Fibroblast of lung (primary cell): ENCODE measurements around the gene ALPK1. TPM values are rescaled to one million over a fixed set of nuclear protein-coding genes. Genes with fewer than 3 reads are reported as not detected.

Experiments
- DNase-seq, 2 donors: peaks; one replicate each; pipeline versions ENCODE4 v3.0.0 to v3.0.0-alpha.2; 2010; ENCODE audit warnings: low read depth in 2 of 2
- H2AFZ ChIP-seq: 2 replicates; pipeline ENCODE4 v1.5.1; 2012; ENCODE audit warnings: low read length, control low read depth, inconsistent platforms
- H3K27ac ChIP-seq: 2 replicates; pipeline ENCODE4 v1.5.1; 2011; ENCODE audit warnings: low read length, control low read depth; ENCODE audit not compliant: insufficient read depth
- H3K27me3 ChIP-seq: 2 replicates; pipeline ENCODE4 v1.5.1; 2011; ENCODE audit warnings: mild to moderate bottlenecking, low read length; ENCODE audit not compliant: control insufficient read depth, insufficient read depth
- H3K36me3 ChIP-seq: 2 replicates; pipeline ENCODE4 v1.5.1; 2011; ENCODE audit warnings: low read length; ENCODE audit not compliant: control insufficient read depth, insufficient read depth
- H3K4me1 ChIP-seq: 2 replicates; pipeline ENCODE4 v1.5.1; 2011; ENCODE audit warnings: low read length; ENCODE audit not compliant: control insufficient read depth, insufficient read depth; ENCODE audit errors: extremely low read depth
- H3K4me2 ChIP-seq: 2 replicates; pipeline ENCODE4 v1.5.1; 2011; ENCODE audit warnings: low read length, control low read depth; ENCODE audit not compliant: insufficient read depth; ENCODE audit errors: extremely low read depth
- H3K4me3 ChIP-seq, 4 experiments: fragments of 200-600 bp in 1 of 4; sonication (generic) in 1 of 4; replicated peaks in 1 of 4; 2 replicates each; pipeline ENCODE4 v1.5.1; 2011 to 2016; ENCODE audit warnings: low read length in 4 of 4, low read depth in 3 of 4, mild to moderate bottlenecking in 3 of 4, control low read depth in 2 of 4, inconsistent platforms in 1 of 4, mixed read lengths in 1 of 4; ENCODE audit not compliant: insufficient read depth in 1 of 4; ENCODE audit errors: control extremely low read depth in 1 of 4
- H3K79me2 ChIP-seq: 2 replicates; pipeline ENCODE4 v1.5.1; 2012; ENCODE audit warnings: mild to moderate bottlenecking, low read length, inconsistent platforms; ENCODE audit not compliant: control insufficient read depth, insufficient read depth
- H3K9ac ChIP-seq: 2 replicates; pipeline ENCODE4 v1.5.1; 2011; ENCODE audit warnings: mild to moderate bottlenecking, low read length, control low read depth; ENCODE audit not compliant: insufficient read depth
- H3K9me3 ChIP-seq: 2 replicates; pipeline ENCODE4 v1.5.1; 2012; ENCODE audit warnings: low read depth, low read length; ENCODE audit not compliant: control insufficient read depth, insufficient read depth
- H4K20me1 ChIP-seq: 2 replicates; pipeline ENCODE4 v1.5.1; 2011; ENCODE audit warnings: low read length; ENCODE audit not compliant: control insufficient read depth, insufficient read depth; ENCODE audit errors: extremely low read depth
- EZH2 ChIP-seq: IDR thresholded peaks from 2 replicates; pipeline ENCODE4 v1.5.1; 2012; ENCODE audit warnings: low read length, control low read depth, mild to moderate bottlenecking; ENCODE audit errors: missing control alignments
- polyA plus RNA-seq, 2 donors: library from polyadenylated mRNA; depleted of rRNA in 1 of 2; stranded (reverse) in 1 of 2; unstranded in 1 of 2; fragments of >200 nt; gene quantifications; 2 replicates each; pipeline ENCODE4 v1.2.1, GENCODE V29; 2011 to 2012; ENCODE audit warnings: missing spikeins in 1 of 2
- total RNA-seq: library from RNA; depleted of rRNA; stranded (reverse); fragments of >200 nt; gene quantifications from 2 replicates; pipeline ENCODE4 v1.2.1, GENCODE V29; 2014
- TF ChIP-seq, protein P1 (sequence below), 2 donors: IDR thresholded peaks in 1 of 2; conservative IDR thresholded peaks in 1 of 2; 1 replicate in 1 of 2; 2 replicates in 1 of 2; pipeline ENCODE4 v1.5.1; 2011 to 2012; ENCODE audit warnings: low read length in 2 of 2, control low read depth in 1 of 2, inconsistent platforms in 1 of 2, low read depth in 1 of 2, mild to moderate bottlenecking in 1 of 2

ALPK1 gene
- total and polyA plus RNA-seq, 2 donors (not counting 1 experiment from before 2014, with no cell fraction given) = 9.3 to 50.2 TPM

- H3K4me1 ChIP-seq = no peaks in the 10 kb centered on the region
- H3K27me3 ChIP-seq = no peaks in the 10 kb centered on the region
- H3K79me2 ChIP-seq = no peaks in the 10 kb centered on the region
- no peak overlapping the region for H3K9ac ChIP-seq
- no peak overlapping the region for H3K4me3 ChIP-seq
- H3K27ac ChIP-seq = no peak overlapping the region
- TF ChIP-seq EZH2 = no peak
- TF ChIP-seq, protein P1, sequence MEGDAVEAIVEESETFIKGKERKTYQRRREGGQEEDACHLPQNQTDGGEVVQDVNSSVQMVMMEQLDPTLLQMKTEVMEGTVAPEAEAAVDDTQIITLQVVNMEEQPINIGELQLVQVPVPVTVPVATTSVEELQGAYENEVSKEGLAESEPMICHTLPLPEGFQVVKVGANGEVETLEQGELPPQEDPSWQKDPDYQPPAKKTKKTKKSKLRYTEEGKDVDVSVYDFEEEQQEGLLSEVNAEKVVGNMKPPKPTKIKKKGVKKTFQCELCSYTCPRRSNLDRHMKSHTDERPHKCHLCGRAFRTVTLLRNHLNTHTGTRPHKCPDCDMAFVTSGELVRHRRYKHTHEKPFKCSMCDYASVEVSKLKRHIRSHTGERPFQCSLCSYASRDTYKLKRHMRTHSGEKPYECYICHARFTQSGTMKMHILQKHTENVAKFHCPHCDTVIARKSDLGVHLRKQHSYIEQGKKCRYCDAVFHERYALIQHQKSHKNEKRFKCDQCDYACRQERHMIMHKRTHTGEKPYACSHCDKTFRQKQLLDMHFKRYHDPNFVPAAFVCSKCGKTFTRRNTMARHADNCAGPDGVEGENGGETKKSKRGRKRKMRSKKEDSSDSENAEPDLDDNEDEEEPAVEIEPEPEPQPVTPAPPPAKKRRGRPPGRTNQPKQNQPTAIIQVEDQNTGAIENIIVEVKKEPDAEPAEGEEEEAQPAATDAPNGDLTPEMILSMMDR (conservative IDR thresholded peaks at IDR 0.05 in 1 of 2, IDR thresholded peaks at IDR 0.05 in 1 of 2; ENCODE audit: low read depth in 1 of 2, low read length in 2 of 2) = no peak
- no peaks in the 10 kb centered on the region for H4K20me1 ChIP-seq
- no peak overlapping the region for H2AFZ ChIP-seq
- H3K4me2 ChIP-seq = no peak overlapping the region
- no peaks in the 10 kb centered on the region for H3K9me3 ChIP-seq
- H3K36me3 ChIP-seq = no peaks in the 10 kb centered on the region
- DNase-seq = no peak
These were observed 151.3 kb downstream of the ALPK1 start for GRCh38 chr4:112448306-112449132.

DNA sequence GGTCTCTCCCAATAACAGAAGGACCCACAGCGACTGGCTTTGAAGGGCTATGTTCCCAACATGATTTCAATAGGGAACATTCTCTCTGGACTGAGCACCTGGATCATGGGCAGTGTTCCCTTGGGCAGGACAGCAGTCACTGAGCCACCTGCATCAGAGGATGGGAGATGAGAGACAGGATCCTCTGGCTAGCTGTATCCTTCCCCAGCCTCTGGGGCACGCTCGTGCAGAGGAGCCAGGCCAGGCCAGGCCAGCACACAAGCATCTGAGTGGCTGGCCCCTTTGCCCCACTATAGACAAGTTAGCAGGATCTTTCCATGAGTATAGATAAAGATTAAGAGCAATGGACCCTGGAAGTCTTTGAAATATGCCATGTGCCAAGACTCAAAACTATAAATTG is 152.5 kb downstream of the ALPK1 start:
- Histone ChIP-seq H4K20me1 (no peaks in the 10 kb centered on the region), H3K9ac (no peak overlapping the region), H3K4me2 (no peak overlapping the region), H3K4me3 (no peak overlapping the region), H2AFZ (no peak overlapping the region), H3K36me3 (no peaks in the 10 kb centered on the region), H3K79me2 (no peaks in the 10 kb centered on the region), H3K27me3 (no peaks in the 10 kb centered on the region), H3K9me3 (no peaks in the 10 kb centered on the region), H3K4me1 (no peaks in the 10 kb centered on the region), H3K27ac (no peak overlapping the region)
- no peak for DNase-seq
- TF ChIP-seq, protein P1 (conservative IDR thresholded peaks at IDR 0.05 in 1 of 2, IDR thresholded peaks at IDR 0.05 in 1 of 2; ENCODE audit: low read depth in 1 of 2, low read length in 2 of 2) = no peak
- no peak for TF ChIP-seq EZH2

DNA sequence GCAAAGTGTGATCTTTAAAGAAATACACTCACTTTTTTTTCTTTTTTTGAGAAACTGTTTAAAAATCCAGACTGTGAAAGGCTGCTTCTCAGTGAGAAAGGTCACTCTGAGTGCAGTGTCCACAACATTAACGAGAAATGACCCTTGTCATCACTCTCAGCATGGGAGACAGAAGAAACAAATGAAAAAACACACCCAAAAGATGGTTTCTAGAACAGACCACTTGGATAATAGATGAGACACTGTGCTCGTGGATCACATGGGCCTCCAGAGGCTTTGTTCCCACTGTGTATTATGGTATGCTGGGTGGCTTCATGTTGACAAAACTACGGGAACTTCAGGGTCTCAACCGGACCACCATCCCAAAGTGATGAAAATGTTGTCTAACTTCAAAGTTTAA is 153.9 kb downstream of the ALPK1 start:
- H3K4me1 ChIP-seq = no peaks in the 10 kb centered on the region
- H3K4me3 ChIP-seq = no peak overlapping the region
- H4K20me1 ChIP-seq = no peaks in the 10 kb centered on the region
- H3K4me2 ChIP-seq = no peak overlapping the region
- H3K27me3 ChIP-seq = no peaks in the 10 kb centered on the region
- no peak overlapping the region for H3K27ac ChIP-seq
- H3K9ac ChIP-seq = no peak overlapping the region
- no peak for TF ChIP-seq EZH2
- TF ChIP-seq, protein P1 (conservative IDR thresholded peaks at IDR 0.05 in 1 of 2, IDR thresholded peaks at IDR 0.05 in 1 of 2; ENCODE audit: low read depth in 1 of 2, low read length in 2 of 2) = no peak
- no peak for DNase-seq
- H3K79me2 ChIP-seq = no peaks in the 10 kb centered on the region
- no peaks in the 10 kb centered on the region for H3K9me3 ChIP-seq
- H2AFZ ChIP-seq = no peak overlapping the region
- no peaks in the 10 kb centered on the region for H3K36me3 ChIP-seq
